Right ventricle myocardium inferior (tissue), 1 donor: ENCODE results near the gene CER1. TPM values are rescaled to one million over a fixed set of nuclear protein-coding genes. Genes with fewer than 3 reads are reported as not detected.

ENCODE experiments used
- ATAC-seq: fragments of 200-7000 bp; cut with Tn5 transposase; one replicate; pipeline ENCODE4 v1.9.1; 2020; ENCODE audit warnings: mild to moderate bottlenecking, moderate library complexity
- DNase-seq: peaks from one replicate; pipeline ENCODE4 v3.0.0; 2021; ENCODE audit errors: missing footprints
- intact Hi-C: fragments of 100-400 bp; cut with DNase I; formaldehyde crosslinking; loops from one replicate; pipeline ENCODE4 v1.11.0; 2022
- long read RNA-seq: library from polyadenylated mRNA; unstranded; transcript quantifications from one replicate; pipeline ENCODE4 v2.0.0, GENCODE V29; 2021
- total RNA-seq: library from RNA; stranded (reverse); fragmentation: NEBNext Ultra II Directional; extraction: Animal tissue kit (Norgen Biotek cat#: 25700); gene quantifications from one replicate; pipeline ENCODE4 v1.2.1, GENCODE V29; 2021
- donor health status: DM: no; HTN: yes; CAD: no; lungs with severe emphysema.

CER1 gene, protein sequence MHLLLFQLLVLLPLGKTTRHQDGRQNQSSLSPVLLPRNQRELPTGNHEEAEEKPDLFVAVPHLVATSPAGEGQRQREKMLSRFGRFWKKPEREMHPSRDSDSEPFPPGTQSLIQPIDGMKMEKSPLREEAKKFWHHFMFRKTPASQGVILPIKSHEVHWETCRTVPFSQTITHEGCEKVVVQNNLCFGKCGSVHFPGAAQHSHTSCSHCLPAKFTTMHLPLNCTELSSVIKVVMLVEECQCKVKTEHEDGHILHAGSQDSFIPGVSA
- total RNA-seq = not detected
- long read RNA-seq = 0 reads

GRCh38 chr9:14722391-14723035, at the start of gene CER1:
Gene CER1, minus strand, starts transcription at chr9:14722733. Its CDS starts 61 bp downstream, at chr9:14722672.
- DNase-seq = no peak

DNA sequence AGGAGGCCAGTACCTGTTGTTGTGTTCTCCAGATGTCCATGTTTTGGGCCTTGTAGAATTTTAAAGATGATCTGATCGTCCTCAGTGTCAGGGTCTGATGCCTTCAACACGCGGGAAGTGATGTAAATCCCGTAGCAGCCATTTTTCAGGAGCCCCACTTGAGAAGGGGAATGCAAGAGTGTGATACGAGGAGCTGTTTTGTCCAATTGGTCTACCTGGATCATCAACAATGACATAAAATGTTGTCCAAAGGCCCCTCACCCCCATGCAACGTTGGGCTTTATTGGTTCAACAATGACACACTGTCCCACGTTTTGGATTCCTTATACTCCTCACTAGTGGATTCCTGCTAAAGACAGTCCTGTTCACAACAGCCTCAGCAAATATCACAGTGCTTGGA, 48.1 kb upstream of the CER1 start:
- DNase-seq (no peak), ATAC-seq (no peak)
- intact Hi-C loops = no loop called here

More at GRCh38 chr9:14722391-14723035, at the start of gene CER1:
- intact Hi-C loops = no loop called here
- ATAC-seq = no peak

- intact Hi-C loops = loop anchor here (5.0 kb wide), 3 partner anchors 152 to 1737 kb away; no protein-coding TSS in a partner anchor
- DNase-seq = no peak
- peak; percentile 56 for ATAC-seq
Measured at GRCh38 chr9:14769230-14769571, 46.7 kb upstream of the CER1 start.

DNA sequence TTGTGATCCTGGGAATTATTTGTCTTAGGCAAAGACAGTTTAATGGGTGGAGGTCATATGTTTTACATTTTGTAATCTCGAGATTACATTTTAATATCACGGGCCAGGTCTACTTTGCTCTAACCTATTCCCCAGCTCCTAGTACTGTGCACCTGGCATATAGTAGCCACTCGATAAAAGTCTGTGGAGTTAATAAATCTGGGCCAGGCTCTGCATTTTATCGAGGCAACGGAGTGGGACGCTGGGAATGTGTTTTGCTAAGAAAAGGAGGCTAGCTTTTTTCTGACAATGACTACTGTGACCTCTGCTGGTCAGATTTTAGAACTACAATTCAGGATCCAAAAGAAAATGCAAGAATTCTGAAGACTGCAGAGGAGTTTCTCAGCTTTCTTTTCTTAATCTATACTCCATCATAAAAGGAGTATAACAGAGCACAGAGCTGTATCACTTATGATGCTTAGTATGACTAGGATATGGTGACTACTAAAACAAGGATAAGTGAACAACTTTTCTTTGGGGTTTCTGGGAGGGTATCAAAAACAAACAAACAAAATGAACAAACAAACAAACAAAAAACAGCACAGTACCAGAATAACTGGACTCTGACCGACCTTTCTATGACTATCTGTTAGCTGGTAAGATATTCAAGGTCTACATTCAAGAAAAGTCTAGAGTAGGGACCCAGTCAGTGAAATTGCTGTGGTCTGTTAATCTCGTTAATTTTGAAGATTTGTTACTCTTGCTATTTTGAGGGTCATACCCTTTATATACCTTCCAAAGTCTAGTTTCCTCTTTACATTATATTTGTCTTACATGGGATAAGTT, 46.1 kb upstream of the CER1 start:
- intact Hi-C loops = loop anchor here (5.0 kb wide), 3 partner anchors 151 to 1736 kb away; no protein-coding TSS in a partner anchor
- ATAC-seq = no peak
- no peak for DNase-seq

- intact Hi-C loops = loop anchor here (5.0 kb wide), 3 partner anchors 149 to 1734 kb away; no protein-coding TSS in a partner anchor
- ATAC-seq = no peak
- DNase-seq = no peak
Measured at GRCh38 chr9:14766299-14766698, 43.8 kb upstream of the CER1 start.

DNA sequence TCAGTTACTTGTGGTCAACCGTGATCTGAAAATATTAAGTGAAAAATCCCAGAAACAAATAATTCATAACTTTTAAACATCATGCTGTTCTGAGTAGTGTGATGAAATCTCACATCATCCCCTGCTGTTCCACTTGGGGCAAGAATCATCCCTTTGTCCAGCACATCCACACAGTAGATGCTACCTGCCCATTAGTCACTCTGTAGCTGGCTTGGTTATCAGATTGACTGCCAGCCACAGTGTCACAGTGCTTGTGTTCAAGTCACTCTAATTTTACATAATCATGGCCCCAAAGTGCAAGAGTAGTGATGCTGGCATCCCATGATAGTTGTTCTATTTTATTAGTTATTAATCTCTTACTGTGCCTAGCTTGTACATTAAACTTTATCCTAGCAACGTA, 39.1 kb upstream of the CER1 start:
- ATAC-seq (no peak), DNase-seq (no peak)
- intact Hi-C loops = no loop called here

DNA sequence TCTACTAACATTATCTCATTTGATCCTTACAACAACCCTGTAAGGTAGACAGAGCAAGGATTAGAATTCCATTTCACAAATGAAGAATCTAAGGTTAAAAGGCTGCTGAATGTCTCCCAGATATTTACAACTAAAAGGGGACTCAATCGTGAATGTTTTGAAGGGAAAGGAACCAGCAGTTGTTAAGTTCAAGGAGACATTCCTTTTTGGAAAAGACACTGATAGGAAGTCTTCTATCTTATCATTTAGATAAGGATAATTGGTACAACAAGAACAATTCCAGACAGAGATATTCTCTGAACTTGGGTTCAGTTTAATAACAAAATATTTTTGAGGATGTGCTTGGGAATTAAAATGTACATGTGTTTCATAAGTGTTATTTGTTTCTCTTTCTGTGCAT, 37.5 kb upstream of the CER1 start:
- DNase-seq (no peak), ATAC-seq (no peak)
- intact Hi-C loops = no loop called here

DNA sequence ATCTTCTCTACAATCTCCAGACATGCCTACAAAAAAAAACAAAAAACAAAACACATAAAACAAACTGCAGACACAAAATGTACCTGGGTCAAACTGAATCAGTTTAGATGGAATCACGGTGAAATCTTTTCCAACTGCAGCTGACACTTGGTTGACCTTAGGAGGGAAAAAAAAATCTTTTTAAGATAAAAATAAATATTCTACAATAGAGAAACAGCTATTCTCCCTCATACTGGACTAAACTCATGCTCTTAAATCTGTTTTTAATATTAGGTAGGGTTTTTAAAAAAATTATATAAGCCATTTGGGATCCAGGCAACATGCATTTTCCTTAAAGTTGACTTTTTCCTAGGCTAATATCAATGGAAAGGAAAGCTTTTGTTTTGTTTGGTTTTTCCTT, 33.8 kb upstream of the CER1 start:
- DNase-seq = no peak
- ATAC-seq = no peak
- intact Hi-C loops = no loop called here

- no peak for ATAC-seq
Measured at GRCh38 chr9:14752871-14753270, 30.3 kb upstream of the CER1 start.

DNA sequence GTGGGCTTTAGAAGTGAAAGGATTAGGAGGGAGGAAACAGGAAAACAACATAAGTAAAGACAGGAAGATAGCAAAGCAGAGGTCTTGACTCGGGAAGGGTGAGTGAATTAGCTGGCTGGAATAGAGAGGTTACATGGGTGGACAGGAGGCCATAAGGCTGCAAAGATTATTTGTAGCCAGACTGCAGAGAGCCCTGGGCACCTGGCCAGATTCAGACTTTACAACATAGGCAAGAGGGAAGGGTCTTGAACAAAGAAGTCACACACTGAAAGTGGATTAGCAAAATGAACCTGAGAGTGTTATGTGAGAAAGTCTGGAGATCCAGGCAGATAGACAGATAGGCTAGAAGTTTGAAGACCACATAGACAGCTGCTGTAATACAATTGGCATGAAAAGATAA, 29.7 kb upstream of the CER1 start:
- intact Hi-C loops = no loop called here
- DNase-seq (peak; percentile 50), ATAC-seq (peak; percentile 42)

More at GRCh38 chr9:14752871-14753270, 30.3 kb upstream of the CER1 start:
- intact Hi-C loops = no loop called here
- DNase-seq = no peak

GRCh38 chr9:14750821-14751220, 28.3 kb upstream of the CER1 start:
- ATAC-seq (peak; percentile 60), DNase-seq (no peak)
- intact Hi-C loops = no loop called here

DNA sequence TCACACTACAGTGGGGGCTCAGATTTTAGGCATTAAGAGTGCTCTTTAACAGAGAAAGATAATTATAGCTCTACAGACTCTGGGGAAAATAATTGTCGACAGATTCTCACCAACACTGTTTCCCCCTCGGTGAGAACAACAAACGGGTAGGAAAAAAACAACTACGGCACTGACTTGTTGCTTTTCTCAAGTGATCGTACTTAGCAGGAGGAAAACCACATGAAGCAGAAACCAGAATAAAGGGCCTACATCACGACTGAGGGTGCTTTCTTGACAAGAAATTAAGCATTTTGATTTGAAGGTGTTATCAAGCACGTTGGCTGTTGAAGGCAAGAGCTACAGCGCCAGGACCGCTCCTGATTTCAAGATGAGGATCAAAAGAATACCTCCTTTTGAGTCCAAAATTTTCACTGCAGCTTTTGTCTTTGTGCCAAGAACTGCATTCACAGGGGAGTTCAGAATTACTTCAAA, 27.2 kb upstream of the CER1 start:
- DNase-seq (no peak), ATAC-seq (no peak)
- intact Hi-C loops = no loop called here

DNA sequence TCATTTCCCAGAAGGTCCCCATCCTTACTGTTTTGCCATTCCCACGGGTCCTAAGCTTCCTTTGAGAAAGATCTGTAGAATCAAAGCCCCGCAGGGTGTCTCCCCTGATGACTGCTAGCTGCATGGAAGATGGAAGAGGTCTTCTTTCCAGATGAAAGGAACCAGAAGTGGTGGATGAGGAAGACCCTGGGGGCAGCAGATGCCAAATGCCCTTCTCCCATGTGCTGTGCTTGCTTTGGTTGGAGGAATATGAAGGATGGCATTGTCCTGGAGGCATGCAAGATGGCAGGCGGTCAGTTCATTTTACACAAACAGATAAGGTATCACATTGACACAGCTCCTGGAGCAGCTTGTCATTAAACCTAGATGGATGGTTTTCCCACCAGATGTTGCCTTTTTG, 25.8 kb upstream of the CER1 start:
- no peak for ATAC-seq
- DNase-seq = no peak
- intact Hi-C loops = no loop called here

DNA sequence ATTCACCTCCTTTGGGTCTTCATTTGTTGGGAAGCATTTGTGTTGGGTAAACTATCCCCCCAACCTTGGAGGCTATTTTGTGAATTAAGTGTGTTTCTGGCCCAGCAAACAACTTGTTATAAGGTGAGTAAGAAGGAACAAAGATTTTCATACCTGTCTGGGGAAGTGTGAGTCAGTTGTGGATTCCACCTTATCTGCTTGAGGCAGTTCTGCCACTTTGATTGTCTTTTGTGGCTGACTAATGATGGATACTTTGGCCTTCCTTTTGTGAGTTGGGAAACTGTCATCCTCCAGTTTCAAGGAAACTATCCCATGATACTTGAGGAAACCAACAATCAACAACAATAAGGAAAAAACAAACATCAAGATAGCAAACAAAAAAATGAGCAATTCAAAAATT, 24.6 kb upstream of the CER1 start:
- ATAC-seq (no peak), DNase-seq (no peak)
- intact Hi-C loops = no loop called here

- intact Hi-C loops = no loop called here
- DNase-seq (no peak), ATAC-seq (no peak)
Measured at GRCh38 chr9:14746626-14747025, 24.1 kb upstream of the CER1 start.

DNA sequence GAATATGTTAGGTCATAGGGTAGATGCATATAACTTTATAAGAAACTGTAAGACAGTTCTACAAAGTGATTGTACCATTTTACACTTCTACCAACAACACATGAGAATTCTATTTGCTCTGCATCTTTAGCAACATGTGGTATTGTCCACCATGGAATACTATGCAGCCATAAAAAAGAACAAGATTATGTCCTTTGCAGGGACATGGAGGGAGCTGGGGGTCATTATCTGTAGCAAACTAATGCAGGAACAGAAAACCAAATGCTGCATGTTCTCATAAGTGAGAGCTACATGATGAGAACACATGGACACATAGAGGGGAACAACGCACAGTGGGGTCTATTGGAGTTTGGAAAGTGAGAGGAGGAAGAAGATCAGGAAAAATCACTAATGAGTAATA, 22.2 kb upstream of the CER1 start:
- intact Hi-C loops = no loop called here
- ATAC-seq (no peak), DNase-seq (no peak)

- intact Hi-C loops = no loop called here
- ATAC-seq = no peak
- DNase-seq = no peak
Measured at GRCh38 chr9:14741369-14741768, 18.8 kb upstream of the CER1 start.

DNA sequence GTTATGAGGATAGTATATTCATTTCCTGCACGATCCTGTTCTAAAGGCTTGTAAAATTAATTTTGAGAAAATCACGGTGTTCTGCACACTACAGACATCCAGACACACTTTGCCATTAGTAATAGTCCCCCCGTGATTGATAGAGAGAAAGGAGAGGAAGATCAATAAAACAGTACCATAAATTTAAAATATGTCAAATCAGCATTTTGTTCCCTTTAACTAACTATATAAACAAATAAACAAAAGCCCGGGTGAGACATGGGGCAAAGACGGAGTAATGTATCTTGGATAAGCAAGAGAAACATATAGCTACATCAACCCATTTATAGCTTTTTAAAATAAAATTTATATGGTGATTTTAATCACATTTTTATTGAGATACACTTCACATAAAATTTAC, 10.6 kb upstream of the CER1 start:
- DNase-seq = no peak
- intact Hi-C loops = no loop called here
- ATAC-seq = no peak

DNA sequence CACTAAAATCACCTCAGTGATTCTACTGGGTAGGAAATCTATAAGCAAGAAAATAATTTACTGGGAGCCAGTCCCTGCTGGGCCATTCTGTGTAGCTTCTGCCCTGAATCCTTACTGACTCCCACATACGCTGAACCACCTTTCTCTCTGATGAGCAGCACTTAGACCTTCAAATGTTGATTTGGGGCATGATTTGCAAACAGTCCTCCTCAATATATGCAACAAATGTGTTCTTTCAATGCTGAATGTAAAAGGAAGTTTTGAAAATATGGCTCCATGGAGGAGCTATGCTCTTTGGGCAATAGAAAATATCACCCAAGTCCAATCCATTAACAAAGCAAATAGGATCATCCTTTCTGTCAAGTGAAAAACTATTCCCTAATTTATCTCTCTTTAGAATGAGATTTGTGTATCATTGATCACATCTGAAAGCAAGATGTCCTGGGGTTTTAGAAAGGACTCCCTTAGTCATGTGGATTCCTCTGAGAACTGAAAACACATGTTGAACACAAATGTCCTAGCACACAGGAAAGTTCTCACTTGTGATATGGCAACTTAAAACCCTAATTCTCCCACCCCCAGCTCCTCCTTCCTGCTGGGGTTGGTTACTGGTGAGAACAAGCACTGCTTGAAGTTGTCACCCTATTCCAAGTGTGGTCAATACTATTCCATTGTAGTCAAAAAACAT, 8.9 kb upstream of the CER1 start:
- DNase-seq (no peak), ATAC-seq (no peak)
- intact Hi-C loops = no loop called here
